ENCODE data around the gene STK32B.
"Not testable (repeated sequence)": the region's sequence is repeated elsewhere in the genome, so short reads cannot be mapped to it uniquely, and the experiment has no call there.

The STK32B gene

DNA sequence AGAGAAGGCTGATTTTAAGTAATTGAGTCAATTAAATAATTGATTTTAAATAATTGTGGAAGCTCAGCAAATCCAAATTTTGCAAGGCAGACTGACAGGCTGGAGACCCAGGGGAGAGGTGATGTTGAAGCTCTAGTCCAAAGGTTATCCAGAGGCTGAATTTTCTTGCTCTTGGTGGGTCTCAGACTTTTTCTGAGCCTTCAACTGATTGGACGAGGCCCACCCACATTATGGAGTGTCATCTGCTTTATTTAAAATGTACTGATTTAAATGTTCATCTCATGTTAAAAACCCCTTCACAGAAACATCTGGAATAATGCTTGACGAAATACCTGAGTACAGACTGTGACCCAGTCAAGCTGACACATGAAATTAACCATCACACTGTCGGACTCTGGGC is 20.4 kb upstream of the STK32B start:
- no peak for DNase-seq (ENCODE audit: low spot score)

DNA sequence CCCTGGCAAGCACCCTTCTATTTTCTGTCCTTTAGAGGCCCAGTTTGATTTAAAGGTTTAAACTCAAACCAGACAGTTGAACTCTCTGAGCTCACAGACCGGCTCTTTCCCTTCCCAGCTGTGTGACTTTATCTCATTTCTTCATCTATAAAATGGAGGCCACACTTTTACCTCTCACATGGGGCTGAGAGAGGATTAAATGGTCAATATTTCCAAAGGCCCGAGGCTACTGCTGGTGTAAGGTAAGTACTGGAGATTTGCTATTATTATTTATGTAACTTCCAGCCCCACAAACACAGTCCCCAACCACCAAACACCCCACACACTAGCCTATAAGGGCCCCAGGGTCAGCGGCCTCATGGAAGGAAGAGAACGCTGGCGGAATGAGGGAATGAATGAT is 18.5 kb upstream of the STK32B start:
- DNase-seq (ENCODE audit: low spot score) = no peak

DNA sequence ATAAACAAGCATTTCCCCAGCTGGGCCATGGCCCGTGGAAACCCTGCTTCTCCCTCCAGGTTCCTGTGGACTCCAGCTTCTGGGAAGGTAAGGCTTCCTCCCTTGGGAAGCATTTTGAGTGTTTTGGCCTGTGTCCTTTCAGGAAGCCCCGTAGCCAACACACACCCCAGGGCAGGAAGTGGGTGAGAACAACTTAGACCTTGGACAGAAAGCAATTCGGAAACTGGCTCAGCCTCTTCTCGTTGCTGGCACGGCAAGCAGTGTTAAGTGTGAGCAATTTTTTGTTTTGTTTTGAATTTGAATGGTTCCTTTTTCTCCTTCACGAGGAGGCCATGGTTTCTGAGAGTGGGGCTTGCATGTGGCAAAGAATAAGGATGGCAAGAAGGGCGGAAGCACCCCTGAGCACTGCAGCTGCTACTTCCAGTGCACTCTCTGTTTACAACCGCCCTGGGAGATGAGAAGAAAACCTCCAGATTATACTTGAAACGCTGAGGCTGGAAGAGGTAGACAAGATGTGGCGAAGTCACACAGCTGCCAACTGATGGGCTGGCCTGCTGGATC is 17.9 kb upstream of the STK32B start:
- no peak for DNase-seq (ENCODE audit: low spot score)

DNA sequence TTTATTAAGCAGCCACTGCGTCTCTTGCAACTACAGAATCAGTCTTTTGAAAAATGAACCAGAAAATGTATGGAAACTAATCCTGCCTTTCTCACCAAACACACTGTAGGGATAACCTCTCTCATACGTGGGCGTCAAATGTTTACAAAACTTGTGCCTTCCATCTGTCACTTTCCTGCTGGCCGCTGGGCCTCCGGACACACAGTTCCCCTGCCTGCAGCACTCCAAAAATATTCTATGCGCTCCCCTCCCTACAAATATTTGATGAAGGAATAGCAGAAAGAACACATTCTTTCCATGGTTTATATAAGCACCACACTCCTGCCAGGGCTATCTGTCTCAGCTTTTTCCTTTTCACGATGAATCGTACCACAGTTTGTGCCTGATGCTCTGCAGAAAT is 17.1 kb upstream of the STK32B start:
- DNase-seq (ENCODE audit: low spot score) = no peak

DNA sequence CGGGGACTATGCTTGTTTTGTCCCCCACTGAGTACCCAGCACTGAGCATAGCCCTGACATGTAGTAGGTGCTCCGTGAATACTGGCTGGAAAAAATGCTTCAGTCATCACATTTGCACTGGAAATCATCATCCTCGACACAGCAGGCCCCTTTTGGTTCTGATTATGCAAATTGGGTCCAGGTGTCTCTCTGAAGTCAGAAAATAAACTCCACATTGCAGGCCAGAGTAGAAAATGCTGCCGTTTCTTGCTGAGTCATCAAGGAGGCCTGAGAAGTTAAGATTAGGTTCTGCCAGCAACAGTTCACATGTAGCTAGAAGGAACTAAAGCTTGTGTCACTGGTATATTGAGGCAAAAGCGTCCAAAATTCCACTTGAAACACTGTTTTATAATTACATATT is 15.0 kb upstream of the STK32B start:
- DNase-seq (ENCODE audit: low spot score) = no peak

DNA sequence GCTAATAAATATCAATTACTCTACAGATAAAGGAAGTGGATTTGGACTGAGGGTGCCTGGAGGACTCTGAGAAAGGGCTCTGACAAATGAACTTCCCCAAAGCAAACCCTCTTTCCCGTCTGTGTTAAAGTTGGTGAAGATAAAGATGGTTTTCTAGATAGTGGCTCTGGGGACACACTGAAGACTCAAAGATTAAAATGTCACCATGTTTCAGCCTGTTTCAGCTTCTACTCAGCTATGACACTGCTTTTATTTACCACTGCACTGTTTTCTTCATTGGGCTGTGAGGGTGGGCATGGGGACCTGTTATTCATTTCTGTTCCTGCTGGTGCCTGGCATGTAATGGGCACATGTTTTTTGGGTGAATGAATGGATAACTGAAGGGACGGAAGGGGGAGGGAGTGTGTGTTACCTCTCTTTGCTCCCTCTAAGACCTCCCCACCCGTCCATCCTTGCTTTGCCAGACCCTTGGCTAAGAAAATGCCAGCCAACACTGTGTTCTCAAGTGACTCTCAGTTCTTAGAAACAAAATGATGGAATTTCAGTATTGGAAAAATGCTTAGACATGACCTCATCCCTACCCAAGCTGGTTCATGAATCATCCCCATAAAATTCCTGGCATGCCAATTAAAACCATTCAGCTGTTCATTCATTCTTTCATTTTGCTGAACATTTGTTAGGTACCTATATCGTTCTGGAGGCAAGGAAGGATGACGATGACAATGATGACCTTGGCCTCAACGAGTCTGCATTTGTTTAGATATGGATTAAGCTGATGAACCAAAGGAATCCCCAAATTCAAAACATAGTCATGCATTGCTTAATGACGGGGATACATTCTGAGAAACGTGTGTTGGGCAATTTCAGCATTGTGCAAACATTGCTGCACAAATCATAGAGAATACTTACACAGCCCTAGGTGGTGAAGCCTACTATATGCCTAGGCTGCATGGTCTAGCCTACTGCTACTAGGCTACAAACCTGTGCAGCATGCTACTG is 13.4 kb upstream of the STK32B start:
- DNase-seq (ENCODE audit: low spot score) = no peak

DNA sequence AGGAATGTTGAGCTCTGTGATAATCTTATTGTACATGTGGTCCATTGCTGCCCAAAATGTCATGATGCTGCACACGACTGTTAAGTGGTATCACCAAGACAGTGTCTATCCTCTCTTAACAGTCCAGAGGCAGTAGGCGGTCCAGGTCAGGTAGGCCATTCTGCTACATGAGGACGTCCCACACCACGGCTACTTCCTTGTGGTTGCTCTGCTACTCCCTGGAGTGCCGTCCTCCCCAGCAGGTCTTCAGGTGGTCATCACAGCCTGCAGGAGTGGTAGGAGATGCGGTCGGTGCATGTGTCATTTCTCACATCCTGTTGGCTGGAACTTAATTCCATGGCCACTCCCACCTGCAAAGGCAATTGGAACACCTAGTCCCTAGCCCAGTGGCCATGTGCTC is 11.5 kb upstream of the STK32B start:
- DNase-seq (ENCODE audit: low spot score) = no peak

DNA sequence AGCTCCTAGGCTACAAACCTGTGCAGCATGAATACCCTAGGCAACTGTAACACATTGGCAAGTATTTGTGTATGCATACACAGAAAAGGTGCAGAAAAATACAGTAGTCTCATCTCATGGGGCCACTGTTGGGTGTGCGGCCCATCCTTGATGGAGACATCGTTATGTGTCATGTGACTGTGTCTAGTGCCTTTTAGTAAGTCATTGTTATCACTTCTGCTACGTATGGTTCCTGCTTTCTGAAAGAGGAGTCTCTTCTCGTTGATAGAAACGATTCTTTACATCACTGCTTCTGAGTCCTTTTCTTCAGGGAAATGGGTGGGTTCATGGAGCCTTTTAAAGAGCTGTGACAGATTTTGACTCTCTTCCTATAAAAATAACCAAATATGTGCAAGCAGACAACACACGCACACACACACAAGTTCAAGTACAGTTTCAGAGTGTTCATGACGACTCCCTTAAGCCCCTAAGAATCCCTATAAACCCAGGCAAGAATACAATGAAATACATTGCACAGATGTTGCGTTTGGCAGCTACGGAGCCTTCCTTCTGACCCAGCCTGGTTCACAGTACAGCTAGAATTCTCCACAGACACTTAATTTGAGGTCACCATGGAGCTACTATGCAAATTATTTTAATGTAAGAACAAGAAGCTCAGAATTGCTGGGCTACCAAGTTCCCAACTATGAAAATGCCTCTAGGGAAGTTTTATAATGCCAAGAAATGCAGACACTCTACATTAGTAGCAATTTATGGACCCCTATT is 10.2 kb upstream of the STK32B start:
- DNase-seq (ENCODE audit: low spot score) = no peak

DNA sequence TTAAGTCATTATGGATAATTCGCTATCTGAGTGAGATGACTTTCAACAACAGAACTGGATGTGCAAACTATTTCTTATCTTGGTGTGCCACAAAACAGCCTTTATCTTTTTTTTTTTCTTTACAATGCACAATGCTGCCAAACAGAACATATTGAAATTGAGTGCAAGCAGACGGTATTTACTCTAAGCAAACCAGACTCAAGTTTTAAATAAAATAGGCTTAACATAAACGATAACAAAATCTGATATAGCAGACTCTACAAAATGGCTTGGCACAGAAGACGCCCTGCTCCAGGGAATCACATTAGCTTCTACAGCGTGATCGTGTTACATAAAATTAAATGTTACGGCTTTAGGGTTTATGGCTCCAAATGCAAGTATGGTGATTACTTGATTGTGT is 9.6 kb upstream of the STK32B start:
- no peak for DNase-seq (ENCODE audit: low spot score)

DNA sequence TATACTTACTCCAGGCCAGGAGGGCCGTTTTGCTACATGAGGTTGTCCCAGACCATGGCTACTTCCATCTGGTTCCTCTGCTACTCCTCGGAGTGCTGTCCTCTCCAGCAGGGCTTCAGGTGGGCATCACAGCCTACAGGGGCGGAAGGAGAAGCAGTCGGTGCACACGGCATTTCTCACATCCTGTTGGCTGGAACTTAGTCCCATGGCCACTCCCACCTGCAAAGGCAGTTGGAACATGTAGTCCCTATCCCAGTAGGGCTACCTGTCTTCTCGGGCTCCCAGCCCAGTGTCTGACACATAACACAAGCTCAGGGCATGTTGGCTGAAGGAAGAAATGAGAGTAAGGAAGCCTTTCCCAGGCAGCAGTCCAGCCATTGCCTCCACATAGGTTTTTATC is 7.7 kb upstream of the STK32B start:
- no peak for DNase-seq (ENCODE audit: low spot score)

DNA sequence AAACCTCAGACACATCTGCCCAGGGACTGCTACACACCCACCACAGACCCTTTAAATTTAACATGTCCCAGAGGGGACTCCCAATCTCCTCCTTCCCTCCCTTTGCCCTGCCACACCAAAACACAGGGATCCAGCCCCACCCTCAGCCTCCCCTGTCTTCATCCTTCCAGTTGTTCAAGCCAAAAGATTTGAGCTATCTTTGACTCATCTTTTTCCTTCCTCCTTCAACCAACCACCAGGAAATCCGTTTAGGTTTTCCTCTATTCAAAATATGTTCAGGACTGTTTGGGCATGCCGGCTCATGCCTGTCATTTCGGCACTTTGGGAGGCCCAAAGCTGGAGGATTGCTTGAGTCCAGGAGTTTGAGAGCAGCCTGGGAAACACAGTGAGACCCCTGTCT is 6.9 kb upstream of the STK32B start:
- no peak for DNase-seq (ENCODE audit: low spot score)

DNA sequence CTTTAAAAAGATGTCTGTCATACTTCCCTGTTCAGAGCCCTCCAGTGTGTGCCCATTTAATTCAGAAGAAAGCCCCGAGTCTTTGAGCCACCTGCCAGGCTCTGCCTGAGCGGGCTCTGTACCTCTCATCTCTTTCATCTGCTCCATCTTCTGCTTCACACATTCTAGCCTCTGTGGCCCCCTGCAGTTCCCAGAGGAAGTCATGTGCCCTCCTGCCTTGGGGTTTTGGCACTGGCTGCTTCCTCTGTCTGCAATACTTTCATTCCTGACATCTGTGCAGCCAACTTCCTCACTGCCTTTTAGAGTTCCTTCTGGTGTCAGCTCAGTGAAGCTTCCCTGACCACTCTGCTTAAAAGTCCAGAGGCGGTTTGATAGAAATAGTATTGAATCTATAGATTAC is 6.2 kb upstream of the STK32B start:
- no peak for DNase-seq (ENCODE audit: low spot score)

DNA sequence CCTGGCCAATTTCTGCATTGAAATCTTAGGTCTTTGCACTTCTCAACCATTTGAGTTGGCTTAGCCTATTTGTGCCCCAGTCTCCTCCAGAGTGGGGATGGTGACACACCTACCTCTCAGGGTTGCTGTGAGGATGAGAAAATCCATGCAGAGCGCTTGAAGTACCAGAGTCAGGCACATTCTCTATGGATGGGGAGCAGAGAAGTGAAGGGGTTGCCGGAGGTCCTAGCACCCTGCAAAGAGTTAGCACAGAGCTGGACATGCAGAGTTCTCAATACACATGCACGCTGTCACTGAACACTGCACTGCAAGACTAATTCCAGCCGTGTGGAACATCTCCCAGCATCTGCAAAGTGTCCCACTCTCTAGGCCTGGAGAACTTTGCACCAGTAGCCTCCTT is 2.6 kb upstream of the STK32B start:
- DNase-seq (ENCODE audit: low spot score) = no peak

DNA sequence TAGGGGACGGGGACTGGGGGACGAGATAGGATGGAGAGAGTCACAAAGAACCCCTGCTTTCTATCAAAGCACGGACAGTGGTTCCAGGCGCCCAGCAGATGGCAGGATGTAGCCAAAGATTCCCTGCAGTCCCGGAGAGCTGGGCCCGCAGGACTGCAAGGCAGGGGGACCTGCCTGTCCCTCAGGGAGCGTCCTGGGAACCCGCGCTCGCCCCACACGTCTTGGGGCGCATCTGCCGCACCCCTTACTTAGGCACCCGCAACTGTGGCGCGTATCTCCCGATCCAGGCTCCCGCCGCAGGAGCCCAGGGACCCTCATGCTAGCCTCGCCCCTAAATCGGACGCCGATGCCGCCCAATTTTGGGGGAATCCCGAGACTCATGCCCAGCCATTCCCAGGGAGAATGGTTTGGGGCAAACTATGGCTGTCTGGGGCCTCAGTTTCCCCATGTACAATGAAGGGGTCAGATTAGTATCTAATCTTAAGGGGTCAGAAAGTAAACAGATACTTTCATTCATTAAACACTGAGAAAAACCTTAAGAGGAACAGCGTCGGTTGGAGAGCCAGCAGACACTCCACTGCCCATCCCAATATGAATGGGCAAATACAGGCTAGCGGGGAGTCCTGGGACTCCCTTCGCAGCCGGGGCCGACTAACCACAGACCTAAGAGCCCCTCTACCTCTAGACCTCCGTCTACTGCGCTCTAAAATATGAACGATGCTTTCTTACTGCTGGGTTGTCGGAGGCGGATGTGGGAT is 581 bp upstream of the STK32B start:
- DNase-seq (ENCODE audit: low spot score) = no peak

DNA sequence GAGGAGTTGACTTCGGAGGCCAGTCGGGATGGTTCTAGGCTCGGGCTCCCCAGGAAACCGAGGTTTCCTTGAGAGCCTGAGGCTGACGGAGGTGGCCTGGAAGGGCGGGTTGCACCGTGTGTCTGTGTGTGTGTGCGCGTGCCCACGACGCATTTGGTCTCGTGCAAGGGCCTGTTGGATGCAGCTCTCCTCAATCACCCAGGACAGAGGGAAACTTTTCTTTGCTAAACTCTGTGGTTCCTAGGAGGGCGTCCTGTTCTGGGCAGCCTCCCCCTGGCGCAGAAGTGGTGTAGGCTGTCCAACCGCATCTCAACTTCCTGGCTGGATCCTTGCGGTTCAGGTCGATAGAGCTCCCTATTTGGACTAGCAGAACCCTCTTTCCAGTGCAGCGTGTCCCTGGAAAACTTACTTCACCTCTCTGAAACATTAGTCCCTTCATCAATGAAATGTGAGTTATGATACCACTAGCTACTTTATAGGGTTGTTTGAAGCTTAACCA is 973 bp downstream of the STK32B start:
- no peak for DNase-seq (ENCODE audit: low spot score)

DNA sequence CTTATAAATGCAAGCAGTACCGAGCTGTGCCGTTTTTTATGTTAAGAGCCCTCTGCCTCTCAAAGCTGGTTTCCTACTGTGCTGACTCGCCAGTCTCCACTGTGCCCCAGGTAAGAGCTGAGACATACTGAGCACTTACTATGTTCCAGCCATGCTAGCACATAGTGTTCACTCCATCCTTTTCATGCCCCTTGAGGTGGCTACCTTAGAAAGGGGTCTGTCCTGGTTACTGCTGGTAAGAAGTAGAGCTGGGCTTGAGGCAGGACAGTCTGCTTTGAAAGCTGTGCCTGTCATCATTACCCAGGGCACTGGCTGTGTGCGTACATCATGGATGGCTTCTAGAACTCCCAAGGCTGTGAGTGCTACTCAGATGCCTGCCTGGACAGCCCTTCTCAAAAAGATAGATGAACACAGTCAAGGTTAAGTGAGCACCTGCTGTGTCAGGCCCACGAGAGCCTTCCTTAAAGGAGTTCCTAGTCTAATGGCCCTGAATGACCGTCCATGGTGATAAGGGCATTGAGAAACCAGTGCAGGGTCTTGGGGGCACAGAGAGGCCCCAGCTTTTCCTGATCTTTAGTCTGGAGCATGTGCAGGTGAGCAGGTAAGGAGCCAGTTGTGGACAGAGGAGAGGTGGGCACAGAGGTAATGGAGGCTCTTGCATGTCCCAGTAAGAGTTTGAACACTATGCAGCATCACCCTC is 1.6 kb downstream of the STK32B start:
- no peak for DNase-seq (ENCODE audit: low spot score)

DNA sequence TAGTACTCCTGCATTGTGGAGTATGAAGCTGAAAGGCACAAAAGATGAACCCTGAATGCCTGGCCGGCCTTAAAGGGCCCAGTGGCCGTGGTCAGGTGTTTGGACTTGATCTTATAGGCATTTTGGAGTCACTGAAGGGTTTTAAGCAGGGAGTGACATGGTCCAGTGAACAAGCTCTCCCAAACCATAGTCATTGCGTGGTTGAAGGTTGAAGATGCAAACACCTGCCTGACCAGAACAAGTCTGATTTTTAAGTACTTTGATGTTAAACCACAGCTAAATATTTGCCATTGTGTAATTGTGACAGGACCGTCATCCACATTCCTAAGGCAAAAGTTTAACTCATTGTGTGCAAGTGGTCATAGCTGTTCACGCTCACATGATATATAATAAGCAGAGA is 3.3 kb downstream of the STK32B start:
- no peak for DNase-seq (ENCODE audit: low spot score)

DNA sequence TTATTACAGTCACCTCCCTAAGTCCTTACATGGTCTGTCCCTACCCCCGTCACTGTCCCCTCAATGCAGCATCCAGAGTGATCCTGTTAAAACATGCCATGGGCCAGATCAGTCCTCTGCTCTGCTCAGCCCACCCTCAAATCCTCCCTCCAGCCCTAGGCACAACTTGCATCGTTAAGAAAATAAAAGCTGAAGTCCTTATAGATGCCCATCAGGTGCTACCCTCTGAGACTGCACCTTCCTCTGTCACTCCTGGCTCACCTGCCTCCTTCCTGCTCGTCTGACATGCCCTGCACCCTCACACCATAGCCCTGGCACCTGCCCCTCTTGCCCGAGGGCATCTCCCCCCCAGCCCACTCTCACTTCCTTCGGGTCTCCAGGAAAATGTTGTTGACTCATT is 4.1 kb downstream of the STK32B start:
- no peak for DNase-seq (ENCODE audit: low spot score)

DNA sequence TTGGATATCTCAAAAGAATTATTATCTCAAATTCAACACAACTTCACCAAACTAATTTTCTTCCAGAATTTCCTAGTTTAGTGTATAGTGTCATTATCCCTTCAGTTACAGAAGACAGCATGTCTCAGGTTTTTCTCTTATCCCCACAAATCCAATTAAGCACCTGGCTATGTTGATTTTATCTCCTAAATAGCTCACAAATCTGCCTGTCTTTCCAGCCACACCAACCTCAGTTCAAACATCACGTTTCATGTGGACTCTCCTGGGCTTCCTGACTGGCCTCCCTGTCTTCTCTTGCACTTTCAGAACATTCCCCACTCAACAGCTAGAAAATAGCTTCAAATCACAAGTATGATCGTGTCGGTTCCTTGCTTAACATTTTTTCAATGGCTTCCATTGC is 14.8 kb downstream of the STK32B start:
- DNase-seq (ENCODE audit: low spot score) = no peak

DNA sequence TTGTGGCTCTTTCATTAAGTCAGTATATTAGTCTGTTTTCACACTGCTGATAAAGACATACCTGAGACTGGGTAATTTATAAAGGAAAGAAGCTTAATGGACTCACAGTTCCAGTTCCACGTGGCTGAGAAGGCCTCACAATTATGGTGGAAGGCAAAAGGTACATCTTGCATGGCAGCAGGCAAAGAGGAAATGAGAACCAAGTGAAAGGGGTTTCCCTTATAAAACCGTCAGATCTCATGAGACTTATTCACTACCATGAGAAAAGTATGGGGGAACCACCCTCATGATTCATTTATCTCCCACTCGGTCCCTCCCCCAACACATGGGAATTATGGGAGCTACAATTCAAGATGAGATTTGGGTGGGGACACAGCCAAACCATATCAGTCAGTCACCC is 15.7 kb downstream of the STK32B start:
- DNase-seq (ENCODE audit: low spot score) = not testable (repeated sequence)

DNA sequence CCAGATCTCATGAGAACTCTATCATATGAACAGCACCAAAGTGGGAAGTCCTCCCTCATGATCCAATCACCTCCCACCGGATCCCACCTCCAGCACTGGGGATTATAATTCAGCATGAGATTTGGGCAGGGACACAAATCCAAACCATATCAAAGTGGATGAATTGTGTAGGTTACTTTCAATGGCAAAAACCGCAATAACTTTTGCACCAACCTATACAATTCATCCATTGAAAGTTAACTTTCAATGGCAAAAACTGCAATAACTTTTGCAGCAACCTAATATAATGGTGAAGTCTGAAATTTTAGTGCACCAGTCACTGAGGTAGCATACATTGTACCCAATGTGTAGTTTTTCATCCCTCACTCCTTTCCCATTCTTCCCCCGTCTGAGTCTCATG is 16.6 kb downstream of the STK32B start:
- no peak for DNase-seq (ENCODE audit: low spot score)

Data from CD4-positive, alpha-beta T cell treated with Interleukin-6 at 100 ng/mL for 8 hours (primary cell).